Measurements from ENCODE around the gene FOXP3. TPM values are rescaled to one million over a fixed set of nuclear protein-coding genes. Genes with fewer than 3 reads are reported as not detected.

FOXP3 gene
- total and polyA plus RNA-seq, 2 donors (not counting 3 experiments of a cell fraction or from before 2014, with no cell fraction given), result 0.06 TPM; not detected in 1

- H3K9me3 ChIP-seq (replicated peaks; ENCODE audit: control insufficient read depth, insufficient read depth, low read length), result no peaks in the 10 kb centered on the region
- no peaks in the 10 kb centered on the region for H3K4me1 ChIP-seq (ENCODE audit: control insufficient read depth, extremely low read depth, insufficient read depth, low read length)
- CTCF ChIA-PET, result no interaction called here
- H3K4me2 ChIP-seq (ENCODE audit: insufficient read depth, low read length), result peak overlapping the region; percentile 21
- H3K79me2 ChIP-seq (ENCODE audit: control insufficient read depth, insufficient read depth, low read length), result peaks cover 17% of the 10 kb centered on the region
- no peak for FAIRE-seq
- H3K36me3 ChIP-seq (ENCODE audit: control insufficient read depth in 2 of 2, extremely low read depth in 1 of 2, insufficient read depth in 2 of 2, low read length in 2 of 2), result no peaks in the 10 kb centered on the region
- no peaks in the 10 kb centered on the region for H3K9me1 ChIP-seq (replicated peaks; ENCODE audit: control insufficient read depth, extremely low read depth, insufficient read depth, low read length)
- H3K27ac ChIP-seq (ENCODE audit: insufficient read depth, low read depth, low read length), result peak overlapping the region; percentile 80
- H4K20me1 ChIP-seq (replicated peaks; ENCODE audit: control insufficient read depth, extremely low read depth, insufficient read depth, low read length), result no peaks in the 10 kb centered on the region
- H3K9ac ChIP-seq (replicated peaks; ENCODE audit: extremely low read depth, insufficient read depth, low read length), result peak overlapping the region; percentile 84
- TSS peak; percentile 17 for BruUV-seq (replicated peaks)
- H3K27me3 ChIP-seq (ENCODE audit: control insufficient read depth in 2 of 2, insufficient read depth in 2 of 2, low read length in 2 of 2), result no peaks in the 10 kb centered on the region
- POLR2A ChIA-PET, result no interaction called here
- TF ChIP-seq GATA2 (IDR thresholded peaks at IDR 0.05; ENCODE audit: insufficient read depth, insufficient read length, low read depth, low read length) (no peak), MYC (IDR thresholded peaks at IDR 0.05; ENCODE audit: low read depth, low read length) (no peak), POLR2A (IDR thresholded peaks at IDR 0.05; ENCODE audit: low read depth, low read length) (no peak), EZH2 (IDR thresholded peaks at IDR 0.05; ENCODE audit: borderline replicate concordance, low read depth, low read length, severe bottlenecking) (no peak), POLR2AphosphoS5 (IDR thresholded peaks at IDR 0.05; ENCODE audit: insufficient read depth, low read depth, low read length) (no peak), JUN (IDR thresholded peaks at IDR 0.05; ENCODE audit: borderline replicate concordance, insufficient read depth, insufficient read length, low read depth) (no peak), FOS (IDR thresholded peaks at IDR 0.05; ENCODE audit: borderline replicate concordance, insufficient read depth, low read length) (no peak)
- TF ChIP-seq, protein P1, sequence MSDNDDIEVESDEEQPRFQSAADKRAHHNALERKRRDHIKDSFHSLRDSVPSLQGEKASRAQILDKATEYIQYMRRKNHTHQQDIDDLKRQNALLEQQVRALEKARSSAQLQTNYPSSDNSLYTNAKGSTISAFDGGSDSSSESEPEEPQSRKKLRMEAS (IDR thresholded peaks at IDR 0.05; ENCODE audit: insufficient read depth, insufficient read length), result no peak
- TF ChIP-seq, protein P2, sequence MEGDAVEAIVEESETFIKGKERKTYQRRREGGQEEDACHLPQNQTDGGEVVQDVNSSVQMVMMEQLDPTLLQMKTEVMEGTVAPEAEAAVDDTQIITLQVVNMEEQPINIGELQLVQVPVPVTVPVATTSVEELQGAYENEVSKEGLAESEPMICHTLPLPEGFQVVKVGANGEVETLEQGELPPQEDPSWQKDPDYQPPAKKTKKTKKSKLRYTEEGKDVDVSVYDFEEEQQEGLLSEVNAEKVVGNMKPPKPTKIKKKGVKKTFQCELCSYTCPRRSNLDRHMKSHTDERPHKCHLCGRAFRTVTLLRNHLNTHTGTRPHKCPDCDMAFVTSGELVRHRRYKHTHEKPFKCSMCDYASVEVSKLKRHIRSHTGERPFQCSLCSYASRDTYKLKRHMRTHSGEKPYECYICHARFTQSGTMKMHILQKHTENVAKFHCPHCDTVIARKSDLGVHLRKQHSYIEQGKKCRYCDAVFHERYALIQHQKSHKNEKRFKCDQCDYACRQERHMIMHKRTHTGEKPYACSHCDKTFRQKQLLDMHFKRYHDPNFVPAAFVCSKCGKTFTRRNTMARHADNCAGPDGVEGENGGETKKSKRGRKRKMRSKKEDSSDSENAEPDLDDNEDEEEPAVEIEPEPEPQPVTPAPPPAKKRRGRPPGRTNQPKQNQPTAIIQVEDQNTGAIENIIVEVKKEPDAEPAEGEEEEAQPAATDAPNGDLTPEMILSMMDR (IDR thresholded peaks at IDR 0.05; ENCODE audit: extremely low read depth in 1 of 2, insufficient read depth in 1 of 2, low read depth in 1 of 2, low read length in 2 of 2), result no peak
- peak overlapping the region; percentile 47 for H2AFZ ChIP-seq (ENCODE audit: low read depth, low read length)
- intact Hi-C loops (cut with micrococcal nuclease), result no loop called here
- H3K4me3 ChIP-seq (replicated peaks in 1 of 3; ENCODE audit: insufficient read depth in 1 of 3, low read depth in 1 of 3, low read length in 3 of 3), result peak overlapping the region; percentile 29 to 78 (median 46)
- no peak for DNase-seq (ENCODE audit: low read depth, low spot score)
- dilution Hi-C loops (cut with MboI; ENCODE audit: extremely low pct_ligation_motif_present, low sequenced_read_pairs), result no loop called here
These were observed 5.9 kb upstream of the FOXP3 start for GRCh38 chrX:49270249-49270921.

Data from endothelial cell of umbilical vein (primary cell).